ENCODE measurements around the gene USP17L26.
"Not testable (repeated sequence)": the region's sequence is repeated elsewhere in the genome, so short reads cannot be mapped to it uniquely, and the experiment has no call there.

USP17L26 gene

GRCh38 chr4:9334358-9334757, at the start of gene USP17L26:
Gene USP17L26 (plus strand): TSS chr4:9334658. CDS start chr4:9334658, 0 bp downstream.
- DNase-seq: not testable (repeated sequence)

- DNase-seq: not testable (repeated sequence)
Measured at GRCh38 chr4:9324191-9324590, 10.3 kb upstream of the USP17L26 start.

- not testable (repeated sequence) for DNase-seq
Measured at GRCh38 chr4:9324865-9325264, 9.6 kb upstream of the USP17L26 start, which contains the start of gene USP17L24. Gene USP17L24 (plus strand): TSS chr4:9325165. CDS start chr4:9325165, 0 bp downstream.

GRCh38 chr4:9329611-9330010, 4.8 kb upstream of the USP17L26 start, which contains the start of gene USP17L25:
Gene USP17L25 (plus strand): TSS chr4:9329911. CDS start chr4:9329911, 0 bp downstream.
- DNase-seq: not testable (repeated sequence)

GRCh38 chr4:9339103-9339502, 4.6 kb downstream of the USP17L26 start, which contains the start of gene USP17L5:
Gene USP17L5 (plus strand): TSS chr4:9339403. CDS start chr4:9339403, 0 bp downstream.
- DNase-seq: not testable (repeated sequence)

- not testable (repeated sequence) for DNase-seq
Measured at GRCh38 chr4:9343848-9344247, 9.4 kb downstream of the USP17L26 start, which contains the start of gene USP17L27. Gene USP17L27 (plus strand): TSS chr4:9344148. CDS start chr4:9344148, 0 bp downstream.

GRCh38 chr4:9348593-9348992, 14.1 kb downstream of the USP17L26 start, which contains the start of gene USP17L28:
Gene USP17L28 (plus strand): TSS chr4:9348893. CDS start chr4:9348893, 0 bp downstream.
- DNase-seq: not testable (repeated sequence)

GRCh38 chr4:9350866-9351265, 16.4 kb downstream of the USP17L26 start:
- DNase-seq: not testable (repeated sequence)

GRCh38 chr4:9353338-9353737, 18.9 kb downstream of the USP17L26 start, which contains the start of gene USP17L29:
Gene USP17L29 (plus strand): TSS chr4:9353638. CDS start chr4:9353638, 0 bp downstream.
- DNase-seq: not testable (repeated sequence)

GRCh38 chr4:9362829-9363228, 28.4 kb downstream of the USP17L26 start, which contains the start of gene USP17L30:
Gene USP17L30 (plus strand): TSS chr4:9363129. CDS start chr4:9363129, 0 bp downstream.
- DNase-seq: not testable (repeated sequence)

GRCh38 chr4:9379881-9380280, 45.4 kb downstream of the USP17L26 start:
- not testable (repeated sequence) for DNase-seq

- peak in 1 of 2 experiments; percentile 3 for DNase-seq
Measured at GRCh38 chr4:9381012-9381534, 46.6 kb downstream of the USP17L26 start.

GRCh38 chr4:9384126-9384525, 49.7 kb downstream of the USP17L26 start:
- no peak for DNase-seq
